Left lung (tissue), 10 donors: Measurements from ENCODE around the gene RAET1G. TPM values are rescaled to one million over a fixed set of nuclear protein-coding genes. Genes with fewer than 3 reads are reported as not detected.
"Not testable (repeated sequence)": the region's sequence is repeated elsewhere in the genome, so short reads cannot be mapped to it uniquely, and the experiment has no call there.

Experiments
- ATAC-seq: fragments of 200-7000 bp; cut with Tn5 transposase; one replicate; pipeline ENCODE4 v1.9.1; 2020; ENCODE audit warnings: moderate library complexity
- DNase-seq, 4 donors: peaks; one replicate each; pipeline ENCODE4 v3.0.0-alpha.2; 2013 to 2020
- H3K27ac ChIP-seq, 2 donors: fragments of 200-600 bp; sonication (generic) in 1 of 2; one replicate each; pipeline versions ENCODE4 v1.5.0 to v1.8.0; 2020 to 2021
- H3K27me3 ChIP-seq, 2 donors: fragments of 200-600 bp; sonication (generic) in 1 of 2; one replicate each; pipeline versions ENCODE4 v1.5.0 to v1.8.0; 2020 to 2021
- H3K36me3 ChIP-seq, 2 donors: fragments of 200-600 bp; sonication (generic) in 1 of 2; one replicate each; pipeline versions ENCODE4 v1.5.0 to v1.8.0; 2020 to 2021
- H3K4me1 ChIP-seq, 2 donors: fragments of 200-600 bp; one replicate each; pipeline ENCODE4 v1.8.0; 2021
- H3K4me3 ChIP-seq, 2 donors: fragments of 200-600 bp; sonication (generic) in 1 of 2; one replicate each; pipeline versions ENCODE4 v1.5.0 to v1.8.0; 2020 to 2021; ENCODE audit warnings: mild to moderate bottlenecking in 1 of 2
- H3K9me3 ChIP-seq, 2 donors: fragments of 200-600 bp; sonication (generic) in 1 of 2; one replicate each; pipeline versions ENCODE4 v1.5.0 to v1.8.0; 2020 to 2021
- intact Hi-C, 2 donors: fragments of 100-400 bp; cut with DNase I; formaldehyde crosslinking; loops; one replicate each; pipeline versions ENCODE4 v1.11.2 to v1.14.2; 2022
- polyA plus RNA-seq, 6 donors: library from polyadenylated mRNA; unstranded; fragments of 120-200 nt; gene quantifications; one replicate each; pipeline ENCODE4 v1.2.1, GENCODE V29; 2013; ENCODE audit not compliant: insufficient read length in 6 of 6
- total RNA-seq, 2 donors: library from RNA; stranded (reverse); fragmentation: NEBNext Ultra II Directional; extraction: Animal tissue kit (Norgen Biotek cat#: 25700); gene quantifications; one replicate each; pipeline ENCODE4 v1.2.1, GENCODE V29; 2021
- TF ChIP-seq, protein P1 (sequence below), 2 donors: fragments of 200-600 bp; sonication (generic) in 1 of 2; IDR thresholded peaks; one replicate each; pipeline versions ENCODE4 v1.5.0 to v1.8.0; 2021; ENCODE audit warnings: antibody characterized with exemption in 2 of 2
- donor health status: DM: no; HTN: yes; CAD: no.
- donor health status: DM: no; HTN: no; CAD: no.

Gene RAET1G
- total and polyA plus RNA-seq, 8 donors: 0.76 to 2.8 (median 1.6) TPM

DNA sequence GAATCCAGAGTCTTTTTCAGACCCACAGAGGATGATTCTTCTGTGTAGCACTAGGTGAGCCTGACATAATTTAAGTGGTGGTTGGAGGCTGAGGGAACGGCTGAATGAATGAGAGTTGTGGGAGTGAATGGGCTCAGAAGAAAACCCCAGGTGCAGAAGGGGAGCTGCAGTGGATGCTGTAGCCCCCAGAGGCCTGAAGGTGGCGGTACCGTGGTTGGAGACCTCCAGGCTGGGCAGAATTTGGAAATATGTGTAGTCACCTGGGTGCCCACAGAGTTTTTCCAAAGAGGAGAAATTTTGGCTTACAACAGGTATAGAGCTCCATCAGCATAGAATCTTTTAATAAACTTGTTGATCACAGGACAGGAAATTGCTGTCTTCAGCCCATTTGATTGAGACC is 6.5 kb upstream of the RAET1G start:
- H3K27ac ChIP-seq: no peak overlapping the region
- H3K36me3 ChIP-seq: no peaks in the 10 kb centered on the region
- intact Hi-C loops: loop anchor here (5.0 to 10.0 kb wide), 2 partner anchors 92 to 95 kb away; no protein-coding TSS in a partner anchor
- peaks cover 0 to 15% of the 10 kb centered on the region in 2 donors for H3K4me1 ChIP-seq
- TF ChIP-seq, protein P1, sequence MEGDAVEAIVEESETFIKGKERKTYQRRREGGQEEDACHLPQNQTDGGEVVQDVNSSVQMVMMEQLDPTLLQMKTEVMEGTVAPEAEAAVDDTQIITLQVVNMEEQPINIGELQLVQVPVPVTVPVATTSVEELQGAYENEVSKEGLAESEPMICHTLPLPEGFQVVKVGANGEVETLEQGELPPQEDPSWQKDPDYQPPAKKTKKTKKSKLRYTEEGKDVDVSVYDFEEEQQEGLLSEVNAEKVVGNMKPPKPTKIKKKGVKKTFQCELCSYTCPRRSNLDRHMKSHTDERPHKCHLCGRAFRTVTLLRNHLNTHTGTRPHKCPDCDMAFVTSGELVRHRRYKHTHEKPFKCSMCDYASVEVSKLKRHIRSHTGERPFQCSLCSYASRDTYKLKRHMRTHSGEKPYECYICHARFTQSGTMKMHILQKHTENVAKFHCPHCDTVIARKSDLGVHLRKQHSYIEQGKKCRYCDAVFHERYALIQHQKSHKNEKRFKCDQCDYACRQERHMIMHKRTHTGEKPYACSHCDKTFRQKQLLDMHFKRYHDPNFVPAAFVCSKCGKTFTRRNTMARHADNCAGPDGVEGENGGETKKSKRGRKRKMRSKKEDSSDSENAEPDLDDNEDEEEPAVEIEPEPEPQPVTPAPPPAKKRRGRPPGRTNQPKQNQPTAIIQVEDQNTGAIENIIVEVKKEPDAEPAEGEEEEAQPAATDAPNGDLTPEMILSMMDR (IDR thresholded peaks at IDR 0.05): no peak
- ATAC-seq (no peak), DNase-seq (no peak)
- H3K27me3 ChIP-seq: peaks cover 20 to 88% of the 10 kb centered on the region in 2 donors
- no peak overlapping the region for H3K4me3 ChIP-seq
- no peaks in the 10 kb centered on the region for H3K9me3 ChIP-seq

DNA sequence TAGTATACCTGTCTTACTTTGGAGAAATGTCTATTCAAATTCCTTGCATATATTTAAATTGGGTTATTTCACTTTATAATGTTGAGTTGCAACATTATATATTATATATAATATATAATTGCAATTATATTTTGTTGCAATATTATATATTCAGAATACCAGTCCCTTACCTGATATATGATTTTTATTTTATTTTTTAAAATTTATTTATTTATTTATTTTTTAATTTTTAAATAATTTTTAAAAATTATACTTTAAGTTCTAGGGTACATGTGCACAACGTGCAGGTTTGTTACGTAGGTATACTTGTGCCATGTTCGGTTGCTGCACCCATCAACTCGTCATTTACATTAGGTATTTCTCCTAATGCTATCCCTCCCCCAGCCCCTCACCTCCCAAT is 4.1 kb upstream of the RAET1G start:
- DNase-seq, H3K4me3 ChIP-seq, H3K36me3 ChIP-seq, H3K9me3 ChIP-seq, H3K27ac ChIP-seq, ATAC-seq: not testable (repeated sequence)
- intact Hi-C loops: loop anchor here (5.0 to 10.0 kb wide), 2 partner anchors 90 to 92 kb away; no protein-coding TSS in a partner anchor
- Histone ChIP-seq H3K27me3 (peaks cover 13 to 90% of the 10 kb centered on the region in 2 donors), H3K4me1 (peaks cover 0 to 29% of the 10 kb centered on the region in 2 donors)

DNA sequence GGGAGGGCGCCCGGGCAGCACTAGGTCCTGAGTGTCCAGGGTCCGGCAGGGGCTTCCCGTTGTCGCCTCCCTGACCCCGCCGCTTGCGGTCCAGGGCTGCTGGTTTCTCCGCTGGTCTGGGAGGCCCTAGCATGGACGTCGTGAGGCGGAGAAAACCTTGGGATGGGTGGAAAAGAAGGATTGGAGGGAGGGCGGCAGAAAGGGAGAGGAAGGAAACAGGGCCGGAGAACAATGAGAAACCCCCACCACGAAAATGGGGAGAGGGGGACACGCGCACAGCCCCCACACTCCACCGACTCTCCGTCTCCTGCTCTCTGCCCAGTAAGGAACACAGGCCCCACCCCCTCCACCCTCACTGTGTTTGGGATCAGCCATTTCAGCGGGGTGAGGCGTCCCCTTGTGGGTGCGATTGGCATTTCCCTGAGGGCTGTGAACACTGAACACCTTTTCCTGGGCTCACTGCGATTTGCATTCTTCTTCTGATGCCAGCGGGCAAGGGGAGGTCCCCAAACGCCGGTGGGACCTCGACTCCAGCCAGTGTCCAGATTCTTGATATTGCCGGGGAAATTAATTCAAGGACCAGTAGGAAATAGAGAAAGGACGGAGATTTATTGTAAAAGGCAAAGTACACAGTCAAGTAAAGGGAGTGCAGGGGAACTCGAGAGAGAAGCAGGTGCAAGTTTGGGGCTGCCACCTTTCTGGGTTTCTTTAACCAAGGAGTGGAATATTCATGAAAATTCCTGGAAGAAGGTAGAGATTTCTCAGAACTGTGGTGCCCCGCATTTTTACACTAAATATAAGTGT is 3.3 kb upstream of the RAET1G start:
- no peaks in the 10 kb centered on the region for H3K36me3 ChIP-seq
- peak overlapping the region; percentile 53 to 61 for H3K27ac ChIP-seq
- peak; percentile 95 for ATAC-seq
- TF ChIP-seq, protein P1 (IDR thresholded peaks at IDR 0.05): peak; percentile 78 to 79
- H3K9me3 ChIP-seq: no peaks in the 10 kb centered on the region
- DNase-seq: peak; percentile 76 to 89 (median 88)
- peaks cover 0 to 29% of the 10 kb centered on the region in 2 donors for H3K4me1 ChIP-seq
- peak overlapping the region; percentile 41 to 52 for H3K4me3 ChIP-seq
- H3K27me3 ChIP-seq: peaks cover 13 to 90% of the 10 kb centered on the region in 2 donors
- intact Hi-C loops: loop anchor here (5.0 to 10.0 kb wide), 2 partner anchors 89 to 91 kb away; no protein-coding TSS in a partner anchor

DNA sequence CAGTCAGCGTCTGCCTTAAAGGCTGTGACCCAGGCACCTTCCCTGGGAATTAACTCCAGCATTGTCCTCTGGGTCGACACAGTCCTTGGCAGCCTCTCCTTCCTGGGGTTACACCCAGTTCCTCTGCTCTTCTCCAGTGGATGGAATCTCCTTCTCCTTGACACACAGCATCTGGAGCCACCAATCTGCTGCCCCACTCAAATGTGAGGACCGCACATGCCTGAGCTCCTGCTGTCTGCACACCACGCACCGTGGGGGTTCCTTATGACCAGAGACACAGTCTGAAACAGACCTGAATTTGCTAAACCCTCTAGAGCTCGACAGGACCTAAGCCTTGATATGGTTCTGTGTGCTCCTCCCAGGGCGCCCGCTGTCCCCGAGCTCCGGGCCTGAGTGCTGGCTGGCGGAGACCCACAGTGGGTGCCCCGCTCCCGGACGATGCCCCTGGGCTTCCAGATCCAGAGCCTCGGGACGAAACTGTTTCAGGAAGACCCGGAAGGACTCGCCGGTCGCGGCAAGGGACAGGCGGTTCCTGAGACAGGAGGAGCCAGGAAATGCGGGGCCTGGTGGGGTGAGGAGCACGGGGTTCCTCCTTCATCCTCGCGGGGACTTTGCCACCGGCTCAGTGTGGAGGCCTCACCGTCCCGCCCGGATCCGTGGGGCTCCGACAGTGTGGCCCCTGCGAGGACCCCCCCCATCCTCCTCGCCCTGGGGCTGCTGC is 2.5 kb upstream of the RAET1G start:
- Histone ChIP-seq H3K4me1 (peaks cover 0 to 29% of the 10 kb centered on the region in 2 donors), H3K4me3 (peak overlapping the region; percentile 41 to 52), H3K27ac (peak overlapping the region; percentile 53 to 61), H3K27me3 (peaks cover 11 to 83% of the 10 kb centered on the region in 2 donors), H3K9me3 (no peaks in the 10 kb centered on the region), H3K36me3 (no peaks in the 10 kb centered on the region)
- TF ChIP-seq, protein P1 (IDR thresholded peaks at IDR 0.05): no peak
- intact Hi-C loops: loop anchor here (5.0 to 10.0 kb wide), 2 partner anchors 88 to 91 kb away; no protein-coding TSS in a partner anchor
- peak; percentile 17 for ATAC-seq
- DNase-seq: no peak

DNA sequence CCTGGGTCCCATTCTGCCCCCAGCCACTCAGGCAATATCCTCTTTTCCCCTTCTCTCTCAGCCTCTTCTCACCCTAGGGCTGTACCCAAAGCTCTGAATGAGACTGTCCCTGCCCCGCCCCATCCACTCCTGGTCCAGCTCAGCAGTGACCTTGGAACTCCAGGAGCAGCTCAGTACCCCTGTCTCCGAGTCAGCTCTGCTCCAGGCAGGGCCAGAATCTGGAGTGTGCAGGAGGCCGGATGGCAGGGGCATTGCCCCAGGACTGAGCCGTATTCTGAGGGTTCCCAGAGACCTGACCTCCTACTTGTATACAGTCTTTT is 2.0 kb upstream of the RAET1G start:
- intact Hi-C loops: loop anchor here (5.0 to 10.0 kb wide), 2 partner anchors 88 to 90 kb away; no protein-coding TSS in a partner anchor
- Histone ChIP-seq H3K27ac (peak overlapping the region in 1 of 2 donors; percentile 61), H3K36me3 (no peaks in the 10 kb centered on the region), H3K9me3 (no peaks in the 10 kb centered on the region), H3K27me3 (peaks cover 7 to 78% of the 10 kb centered on the region in 2 donors), H3K4me3 (no peak overlapping the region), H3K4me1 (peaks cover 0 to 29% of the 10 kb centered on the region in 2 donors)
- TF ChIP-seq, protein P1 (IDR thresholded peaks at IDR 0.05): no peak
- no peak for ATAC-seq
- no peak for DNase-seq
